Measurements from ENCODE around the gene PBX1. TPM values are rescaled to one million over a fixed set of nuclear protein-coding genes. Genes with fewer than 3 reads are reported as not detected.

The PBX1 gene
- total and polyA plus RNA-seq, 2 of the 4 experiments (the other 2 are of a cell fraction), result 13.9 to 17.9 TPM

DNA sequence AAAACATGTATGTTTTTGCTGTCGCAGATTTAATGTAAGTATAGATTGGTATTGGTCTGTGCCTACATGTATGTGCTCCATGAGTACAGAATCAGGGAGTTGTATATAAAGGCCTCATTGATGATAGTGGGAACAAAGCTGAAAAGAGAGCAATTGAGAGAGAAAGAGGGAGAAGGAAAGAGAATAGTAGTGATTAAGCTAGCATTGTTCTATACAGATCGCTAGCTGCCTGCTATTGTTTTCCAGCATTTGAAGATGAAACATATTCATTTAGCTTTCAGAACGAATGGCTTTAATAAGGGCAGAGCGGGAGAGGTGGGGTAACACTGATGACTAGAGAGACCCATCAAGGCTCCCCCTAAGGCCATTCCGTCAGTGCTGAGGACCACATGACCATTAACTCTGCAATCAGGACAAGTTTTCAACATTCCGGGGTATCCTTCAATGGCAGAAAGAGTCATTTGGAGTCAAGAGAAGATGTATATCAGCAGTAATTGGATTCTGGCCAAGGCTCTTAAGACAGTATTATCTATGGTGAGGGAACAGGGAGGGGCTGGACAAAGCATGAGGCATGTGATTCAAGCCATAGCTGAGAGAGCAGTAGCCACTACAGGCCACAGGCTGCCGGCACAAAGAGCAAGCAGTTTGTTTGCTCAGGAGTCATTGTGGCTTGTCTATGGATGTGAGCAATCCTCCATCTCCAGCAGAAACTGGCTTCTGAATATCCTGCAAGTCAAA, 176.5 kb downstream of the PBX1 start:
- TF ChIP-seq NFE2L2 (IDR thresholded peaks at IDR 0.05; ENCODE audit: low read depth, low read length), result no peak
- no peak for TF ChIP-seq BHLHE40 (IDR thresholded peaks at IDR 0.05; ENCODE audit: low read depth, low read length)
- TF ChIP-seq MAZ (IDR thresholded peaks at IDR 0.05; ENCODE audit: borderline replicate concordance, low read depth, low read length), result no peak
- TF ChIP-seq, protein P1, sequence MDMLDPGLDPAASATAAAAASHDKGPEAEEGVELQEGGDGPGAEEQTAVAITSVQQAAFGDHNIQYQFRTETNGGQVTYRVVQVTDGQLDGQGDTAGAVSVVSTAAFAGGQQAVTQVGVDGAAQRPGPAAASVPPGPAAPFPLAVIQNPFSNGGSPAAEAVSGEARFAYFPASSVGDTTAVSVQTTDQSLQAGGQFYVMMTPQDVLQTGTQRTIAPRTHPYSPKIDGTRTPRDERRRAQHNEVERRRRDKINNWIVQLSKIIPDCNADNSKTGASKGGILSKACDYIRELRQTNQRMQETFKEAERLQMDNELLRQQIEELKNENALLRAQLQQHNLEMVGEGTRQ (IDR thresholded peaks at IDR 0.05; ENCODE audit: low read depth, low read length), result no peak
- no peak for TF ChIP-seq RFX5 (IDR thresholded peaks at IDR 0.05; ENCODE audit: low read depth, low read length)
- no peak for TF ChIP-seq CEBPB (IDR thresholded peaks at IDR 0.05; ENCODE audit: low read depth, low read length)
- TF ChIP-seq, protein P2, sequence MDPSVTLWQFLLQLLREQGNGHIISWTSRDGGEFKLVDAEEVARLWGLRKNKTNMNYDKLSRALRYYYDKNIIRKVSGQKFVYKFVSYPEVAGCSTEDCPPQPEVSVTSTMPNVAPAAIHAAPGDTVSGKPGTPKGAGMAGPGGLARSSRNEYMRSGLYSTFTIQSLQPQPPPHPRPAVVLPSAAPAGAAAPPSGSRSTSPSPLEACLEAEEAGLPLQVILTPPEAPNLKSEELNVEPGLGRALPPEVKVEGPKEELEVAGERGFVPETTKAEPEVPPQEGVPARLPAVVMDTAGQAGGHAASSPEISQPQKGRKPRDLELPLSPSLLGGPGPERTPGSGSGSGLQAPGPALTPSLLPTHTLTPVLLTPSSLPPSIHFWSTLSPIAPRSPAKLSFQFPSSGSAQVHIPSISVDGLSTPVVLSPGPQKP (IDR thresholded peaks at IDR 0.05; ENCODE audit: borderline replicate concordance, low read depth, low read length), result no peak
- TF ChIP-seq FOS (IDR thresholded peaks at IDR 0.05; ENCODE audit: low read depth, low read length), result no peak
- no peak for TF ChIP-seq MXI1 (IDR thresholded peaks at IDR 0.05; ENCODE audit: borderline replicate concordance, low read depth, low read length)
- no peak for TF ChIP-seq POLR2A (IDR thresholded peaks at IDR 0.05; ENCODE audit: low read depth, low read length)
- TF ChIP-seq CHD1 (IDR thresholded peaks at IDR 0.05; ENCODE audit: low read depth, low read length), result no peak
- TF ChIP-seq RAD21 (IDR thresholded peaks at IDR 0.05; ENCODE audit: low read length), result no peak
- TF ChIP-seq RCOR1 (IDR thresholded peaks at IDR 0.05; ENCODE audit: insufficient replicate concordance, low read length), result no peak
- no peak for TF ChIP-seq SMC3 (IDR thresholded peaks at IDR 0.05; ENCODE audit: low read depth, low read length)
- TF ChIP-seq, protein P3, sequence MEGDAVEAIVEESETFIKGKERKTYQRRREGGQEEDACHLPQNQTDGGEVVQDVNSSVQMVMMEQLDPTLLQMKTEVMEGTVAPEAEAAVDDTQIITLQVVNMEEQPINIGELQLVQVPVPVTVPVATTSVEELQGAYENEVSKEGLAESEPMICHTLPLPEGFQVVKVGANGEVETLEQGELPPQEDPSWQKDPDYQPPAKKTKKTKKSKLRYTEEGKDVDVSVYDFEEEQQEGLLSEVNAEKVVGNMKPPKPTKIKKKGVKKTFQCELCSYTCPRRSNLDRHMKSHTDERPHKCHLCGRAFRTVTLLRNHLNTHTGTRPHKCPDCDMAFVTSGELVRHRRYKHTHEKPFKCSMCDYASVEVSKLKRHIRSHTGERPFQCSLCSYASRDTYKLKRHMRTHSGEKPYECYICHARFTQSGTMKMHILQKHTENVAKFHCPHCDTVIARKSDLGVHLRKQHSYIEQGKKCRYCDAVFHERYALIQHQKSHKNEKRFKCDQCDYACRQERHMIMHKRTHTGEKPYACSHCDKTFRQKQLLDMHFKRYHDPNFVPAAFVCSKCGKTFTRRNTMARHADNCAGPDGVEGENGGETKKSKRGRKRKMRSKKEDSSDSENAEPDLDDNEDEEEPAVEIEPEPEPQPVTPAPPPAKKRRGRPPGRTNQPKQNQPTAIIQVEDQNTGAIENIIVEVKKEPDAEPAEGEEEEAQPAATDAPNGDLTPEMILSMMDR (conservative IDR thresholded peaks at IDR 0.05; ENCODE audit: low read depth, low read length), result no peak
- no peak overlapping the region for H3K27ac ChIP-seq (ENCODE audit: insufficient read depth, low read length)
- no peak overlapping the region for H4K5ac ChIP-seq (ENCODE audit: low read depth, low read length)
- ATAC-seq (ENCODE audit: low read depth), result peak; percentile 89
- H4K8ac ChIP-seq (ENCODE audit: low read depth in 2 of 2, low read length in 2 of 2), result peak overlapping the region in 1 of 2 experiments; percentile 30; a peak in 1 of 4 replicates
- peak overlapping the region; percentile 20 for H3K4ac ChIP-seq (ENCODE audit: low read depth, low read length)
- no peaks in the 10 kb centered on the region for H3K27me3 ChIP-seq (ENCODE audit: control insufficient read depth, insufficient read depth, low read length)
- H2BK120ac ChIP-seq (ENCODE audit: low read depth, low read length), result no peak overlapping the region
- no peak overlapping the region for H4K91ac ChIP-seq (ENCODE audit: insufficient read depth, low read depth, low read length)
- 0 out of 4 replicates have a peak, but pooled peaks cover 0 to 9% of the 10 kb centered on the region in 2 experiments for H3K79me1 ChIP-seq (ENCODE audit: low read depth in 1 of 2, low read length in 2 of 2)
- no peaks in the 10 kb centered on the region for H3K9me1 ChIP-seq (ENCODE audit: insufficient read depth, low read length)
- no peak overlapping the region for H2BK5ac ChIP-seq (ENCODE audit: low read depth, low read length, poor library complexity, severe bottlenecking)
- H3K56ac ChIP-seq (ENCODE audit: extremely low read depth, insufficient read depth, low read length), result no peak overlapping the region
- in situ Hi-C loops (cut with MboI; ENCODE audit: low sequenced_read_pairs) (no loop called here), intact Hi-C loops (cut with micrococcal nuclease) (no loop called here), dilution Hi-C loops (cut with HindIII; ENCODE audit: low sequenced_read_pairs, unreplicated experiment) (no loop called here)
- BruUV-seq (replicated peaks), result no TSS peak
- H2BK15ac ChIP-seq (ENCODE audit: low read depth, low read length), result no peak overlapping the region
- no peaks in the 10 kb centered on the region for H3K36me3 ChIP-seq (ENCODE audit: control insufficient read depth, insufficient read depth, low read length)
- H2AK5ac ChIP-seq (ENCODE audit: low read depth, low read length), result no peak overlapping the region
- peak; percentile 58 for DNase-seq
- H3K23ac ChIP-seq (ENCODE audit: low read depth, low read length), result no peak overlapping the region
- no peak overlapping the region for H3K9ac ChIP-seq (ENCODE audit: low read depth, low read length)
- peak overlapping the region; percentile 62 for H3K14ac ChIP-seq (replicated peaks; ENCODE audit: low read depth, low read length)
- H4K20me1 ChIP-seq (ENCODE audit: insufficient read depth, low read length), result no peaks in the 10 kb centered on the region
- no peak overlapping the region for H3K4me3 ChIP-seq (ENCODE audit: insufficient read depth, low read depth, low read length)
- H3K9me3 ChIP-seq (ENCODE audit: control insufficient read depth, insufficient read depth, low read length), result no peaks in the 10 kb centered on the region
- peak overlapping the region; percentile 14 for H2AFZ ChIP-seq (replicated peaks; ENCODE audit: low read length, poor library complexity)
- 94% methylated on average over 3 of the region's 7 CpGs; no CpG with 5 or more reads in 1 of the 2 experiments for WGBS, 2 experiments (ENCODE audit: extremely low coverage in 2 of 2, insufficient read length in 1 of 2)
- H3K4me1 ChIP-seq (ENCODE audit: control insufficient read depth, insufficient read depth, low read length), result peaks cover 7% of the 10 kb centered on the region
- POLR2A ChIA-PET (ENCODE audit: unreplicated experiment), result interaction anchor here (0.7 kb wide), 1 partner anchor 1599 kb away, joined by 3 read pairs; no protein-coding TSS in a partner anchor
- peak overlapping the region; percentile 48; the same call in 1 of the 2 replicates for H3K18ac ChIP-seq (ENCODE audit: low read depth, low read length)
- CTCF ChIA-PET, result interaction anchor here (1.5 kb wide), 1 partner anchor 11 kb away, joined by 4 read pairs; no protein-coding TSS in a partner anchor
- H2BK20ac ChIP-seq (ENCODE audit: low read depth, low read length), result peak overlapping the region; percentile 1; the same call in 1 of the 2 replicates
- no peak overlapping the region for H3K4me2 ChIP-seq (ENCODE audit: low read depth, low read length)
- peak overlapping the region; percentile 30 for H2AK9ac ChIP-seq (replicated peaks; ENCODE audit: low read depth, low read length, poor library complexity)
